GM18861 (cell line): ENCODE measurements around the gene HDAC8.
"Not testable (repeated sequence)": the region's sequence is repeated elsewhere in the genome, so short reads cannot be mapped to it uniquely, and the experiment has no call there.

Experiments used
- ATAC-seq: cut with Tn5 transposase; IDR thresholded peaks from one replicate; pipeline ENCODE4 v1.9.1; 2021; ENCODE audit not compliant: unreplicated experiment

Gene HDAC8

GRCh38 chrX:72536542-72536941 is 36.1 kb downstream of the HDAC8 start:
- no peak for ATAC-seq

- ATAC-seq = no peak
These were observed 40.3 kb downstream of the HDAC8 start for GRCh38 chrX:72532366-72532765.

- ATAC-seq = no peak
These were observed 45.8 kb downstream of the HDAC8 start for GRCh38 chrX:72526534-72527508.

GRCh38 chrX:72498782-72499181 is 73.9 kb downstream of the HDAC8 start:
- ATAC-seq = peak; percentile 73

GRCh38 chrX:72495046-72495445 is 77.6 kb downstream of the HDAC8 start:
- no peak for ATAC-seq

GRCh38 chrX:72492499-72492898 is 80.1 kb downstream of the HDAC8 start:
- peak; percentile 85 for ATAC-seq

- not testable (repeated sequence) for ATAC-seq
These were observed 82.4 kb downstream of the HDAC8 start for GRCh38 chrX:72490221-72490620.

- no peak for ATAC-seq
These were observed 85.0 kb downstream of the HDAC8 start for GRCh38 chrX:72487661-72488060.

GRCh38 chrX:72479324-72480274 is 93.0 kb downstream of the HDAC8 start:
- no peak for ATAC-seq

GRCh38 chrX:72478853-72479252 is 93.8 kb downstream of the HDAC8 start:
- ATAC-seq = no peak

GRCh38 chrX:72478351-72478750 is 94.3 kb downstream of the HDAC8 start:
- ATAC-seq = no peak

- no peak for ATAC-seq
These were observed 94.9 kb downstream of the HDAC8 start for GRCh38 chrX:72477781-72478181.

GRCh38 chrX:72477376-72477775 is 95.3 kb downstream of the HDAC8 start:
- ATAC-seq = no peak

- ATAC-seq = no peak
These were observed 96.5 kb downstream of the HDAC8 start for GRCh38 chrX:72475952-72476668.

- no peak for ATAC-seq
These were observed 97.3 kb downstream of the HDAC8 start for GRCh38 chrX:72475338-72475737.

GRCh38 chrX:72470532-72471223 is 102.0 kb downstream of the HDAC8 start:
- no peak for ATAC-seq

- ATAC-seq = no peak
These were observed 102.5 kb downstream of the HDAC8 start for GRCh38 chrX:72470117-72470516.

GRCh38 chrX:72468607-72469006 is 104.0 kb downstream of the HDAC8 start:
- no peak for ATAC-seq

GRCh38 chrX:72467135-72467534 is 105.5 kb downstream of the HDAC8 start:
- no peak for ATAC-seq

- no peak for ATAC-seq
These were observed 106.2 kb downstream of the HDAC8 start for GRCh38 chrX:72466493-72466892.
